ENCODE data around the gene NUPR2.
A peak's percentile ranks its signal among the peaks of the same experiment; 100 is the strongest.
"Not testable (repeated sequence)": the region's sequence is repeated elsewhere in the genome, so short reads cannot be mapped to it uniquely, and the experiment has no call there.

NUPR2 gene

GRCh38 chr7:56083150-56083785, 32.9 kb downstream of the NUPR2 start:
- DNase-seq: no peak

- DNase-seq: no peak
Measured at GRCh38 chr7:56081626-56082340, 34.4 kb downstream of the NUPR2 start.

GRCh38 chr7:56080726-56081435, 35.3 kb downstream of the NUPR2 start:
- not testable (repeated sequence) for DNase-seq

- no peak for DNase-seq
Measured at GRCh38 chr7:56079450-56080185, 36.6 kb downstream of the NUPR2 start.

GRCh38 chr7:56078196-56078595, 38.0 kb downstream of the NUPR2 start:
- DNase-seq: no peak

GRCh38 chr7:56077681-56078080, 38.5 kb downstream of the NUPR2 start:
- DNase-seq: no peak

GRCh38 chr7:56074371-56074791, 41.8 kb downstream of the NUPR2 start:
- peak; percentile 71 for DNase-seq

- DNase-seq: not testable (repeated sequence)
Measured at GRCh38 chr7:56066376-56066775, 49.8 kb downstream of the NUPR2 start.

All from NCI-H526 treated with DMSO at 0.1 percent for 48 hours (cell line).